PFSK-1 (cell line): Measurements from ENCODE around the gene CYB5R3.

ENCODE experiments used
- POLR2AphosphoS5 ChIP-seq: IDR thresholded peaks from 2 replicates; pipeline ENCODE4 v1.6.1; 2012; ENCODE audit warnings: low read depth, mild to moderate bottlenecking, control low read depth, low read length, moderate library complexity
- REST ChIP-seq, 2 experiments: IDR thresholded peaks; 2 replicates each; pipeline versions ENCODE4 v1.6.1 to v1.8.0; 2011 to 2012; ENCODE audit warnings: low read depth in 2 of 2, low read length in 2 of 2, control low read depth in 1 of 2, inconsistent platforms in 1 of 2, mild to moderate bottlenecking in 1 of 2, moderate library complexity in 1 of 2; ENCODE audit not compliant: insufficient read depth in 1 of 2
- TAF1 ChIP-seq: IDR thresholded peaks from 2 replicates; pipeline ENCODE4 v1.6.1; 2012; ENCODE audit warnings: low read length, control low read depth, borderline replicate concordance; ENCODE audit not compliant: insufficient read depth

DNA sequence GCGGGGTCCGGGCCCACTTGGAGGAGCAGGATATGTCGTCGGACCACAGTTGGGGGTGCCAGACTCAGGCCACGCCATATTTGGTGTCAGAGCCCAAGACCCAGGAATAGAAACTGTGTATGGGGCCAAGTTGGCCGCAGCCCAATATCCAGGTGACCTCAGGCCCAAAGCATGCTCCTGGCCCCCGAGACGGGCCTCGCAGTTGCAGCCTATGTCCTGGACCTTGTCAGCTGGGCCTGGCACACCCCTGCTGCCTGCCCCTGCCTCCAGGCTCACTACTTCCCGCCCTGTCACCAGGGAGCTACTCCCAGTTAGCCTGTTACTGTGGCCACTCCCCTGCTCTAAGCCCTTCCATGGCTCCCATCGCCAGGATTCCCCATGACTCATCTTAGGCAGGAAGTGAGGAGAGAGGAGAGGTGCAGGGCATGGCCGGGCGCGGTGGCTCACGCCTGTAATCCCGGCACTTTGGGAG, 48.4 kb upstream of the CYB5R3 start:
- TF ChIP-seq REST (IDR thresholded peaks at IDR 0.05; ENCODE audit: insufficient read depth in 1 of 2, low read depth in 2 of 2, low read length in 2 of 2) (no peak), TAF1 (no peak), POLR2AphosphoS5 (no peak)
